Neural progenitor cell (in vitro differentiated cells): ENCODE results near the gene MYMX. TPM values are rescaled to one million over a fixed set of nuclear protein-coding genes. Genes with fewer than 3 reads are reported as not detected.

Source experiments
- DNase-seq: peaks from one replicate; pipeline ENCODE4 v3.0.0-alpha.2; 2016; ENCODE audit warnings: low spot score
- H2AFZ ChIP-seq: fragments of 200-600 bp; sonication (generic); replicated peaks from 2 replicates; pipeline ENCODE4 v1.6.1; 2016; ENCODE audit warnings: antibody characterized with exemption
- H3F3A ChIP-seq: fragments of 200-600 bp; sonication (generic); 2 replicates; pipeline ENCODE4 v1.6.1; 2016; ENCODE audit warnings: antibody characterized with exemption, low read depth
- H3K27ac ChIP-seq: fragments of 200-600 bp; sonication (generic); 2 replicates; pipeline ENCODE4 v1.5.1; 2016; ENCODE audit warnings: mild to moderate bottlenecking
- H3K27me3 ChIP-seq: fragments of 200-600 bp; sonication (generic); 2 replicates; pipeline ENCODE4 v1.6.1; 2016; ENCODE audit warnings: mild to moderate bottlenecking, moderate library complexity
- H3K36me3 ChIP-seq: fragments of 200-600 bp; sonication (generic); 2 replicates; pipeline ENCODE4 v1.5.1; 2016
- H3K4me1 ChIP-seq: fragments of 200-600 bp; sonication (generic); 2 replicates; pipeline ENCODE4 v1.6.1; 2016; ENCODE audit warnings: mixed run types
- H3K4me2 ChIP-seq: fragments of 200-600 bp; sonication (generic); 2 replicates; pipeline ENCODE4 v1.6.1; 2016
- H3K4me3 ChIP-seq: fragments of 200-600 bp; sonication (generic); 2 replicates; pipeline ENCODE4 v1.5.1; 2016
- H3K79me2 ChIP-seq: fragments of 200-600 bp; sonication (generic); 2 replicates; pipeline ENCODE4 v1.6.1; 2016; ENCODE audit warnings: low read depth
- H3K9ac ChIP-seq: fragments of 200-600 bp; sonication (generic); 2 replicates; pipeline ENCODE4 v1.6.1; 2016
- H3K9me3 ChIP-seq: fragments of 200-600 bp; sonication (generic); 2 replicates; pipeline ENCODE4 v1.5.1; 2016; ENCODE audit warnings: low read depth
- H4K20me1 ChIP-seq: fragments of 200-600 bp; sonication (generic); 2 replicates; pipeline ENCODE4 v1.6.1; 2016; ENCODE audit warnings: low read depth
- H3K27ac Mint-ChIP-seq: 3 replicates; pipeline ENCODE4 v1.8.0; 2021; ENCODE audit warnings: mixed read lengths
- H3K27me3 Mint-ChIP-seq: 2 replicates; pipeline ENCODE4 v1.8.0; 2022; ENCODE audit warnings: low read depth, mild to moderate bottlenecking, inconsistent platforms, moderate library complexity, mixed read lengths; ENCODE audit not compliant: insufficient read depth
- H3K36me3 Mint-ChIP-seq: 3 replicates; pipeline ENCODE4 v1.8.0; 2021; ENCODE audit warnings: mixed read lengths
- H3K4me1 Mint-ChIP-seq: 3 replicates; pipeline ENCODE4 v1.8.0; 2021; ENCODE audit warnings: mixed read lengths
- H3K4me3 Mint-ChIP-seq: 3 replicates; pipeline ENCODE4 v1.8.0; 2021; ENCODE audit warnings: mild to moderate bottlenecking, moderate library complexity, mixed read lengths
- H3K9me3 Mint-ChIP-seq: 3 replicates; pipeline ENCODE4 v1.8.0; 2020; ENCODE audit warnings: mixed read lengths
- EZH2 ChIP-seq: fragments of 200-600 bp; sonication (generic); IDR thresholded peaks from 2 replicates; pipeline ENCODE4 v1.6.1; 2017; ENCODE audit warnings: antibody characterized with exemption, mild to moderate bottlenecking, moderate library complexity
- EZH2phosphoT487 ChIP-seq: fragments of 200-600 bp; sonication (generic); IDR thresholded peaks from 2 replicates; pipeline ENCODE4 v1.6.1; 2017; ENCODE audit warnings: antibody characterized with exemption
- total RNA-seq: library from RNA; depleted of rRNA; stranded (reverse); fragments of >200 nt; gene quantifications from 2 replicates; pipeline ENCODE4 v1.2.3, GENCODE V29; 2015; ENCODE audit warnings: low replicate concordance
- TF ChIP-seq, protein P1 (sequence below): fragments of 200-600 bp; sonication (generic); IDR thresholded peaks from 2 replicates; pipeline ENCODE4 v1.5.1; 2017; ENCODE audit warnings: antibody characterized with exemption, mild to moderate bottlenecking

The MYMX gene
- total RNA-seq, 1 donor from 2014 or later = 0.54 TPM

DNA sequence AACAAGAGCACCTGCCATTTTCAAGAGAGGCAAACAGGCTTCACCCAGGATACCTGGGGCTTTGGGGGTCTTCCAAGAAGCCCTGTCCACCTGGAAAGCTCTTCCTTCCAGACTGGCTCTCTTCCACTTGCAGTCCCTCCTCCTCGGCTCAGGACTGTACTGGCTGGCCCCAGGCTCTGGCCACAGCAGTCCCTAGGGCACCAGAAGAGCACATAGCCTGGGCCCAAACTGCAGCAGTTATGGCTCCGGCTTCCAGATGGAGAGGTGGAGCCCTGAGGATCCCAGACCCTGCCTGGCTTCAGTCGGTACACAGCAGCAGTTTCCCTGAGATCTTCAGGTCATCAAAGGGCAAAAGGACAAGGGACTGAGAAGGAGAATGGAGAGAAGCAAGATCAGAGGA is 42.2 kb downstream of the MYMX start:
- TF ChIP-seq EZH2 = no peak
- no peak for TF ChIP-seq EZH2phosphoT487
- TF ChIP-seq, protein P1, sequence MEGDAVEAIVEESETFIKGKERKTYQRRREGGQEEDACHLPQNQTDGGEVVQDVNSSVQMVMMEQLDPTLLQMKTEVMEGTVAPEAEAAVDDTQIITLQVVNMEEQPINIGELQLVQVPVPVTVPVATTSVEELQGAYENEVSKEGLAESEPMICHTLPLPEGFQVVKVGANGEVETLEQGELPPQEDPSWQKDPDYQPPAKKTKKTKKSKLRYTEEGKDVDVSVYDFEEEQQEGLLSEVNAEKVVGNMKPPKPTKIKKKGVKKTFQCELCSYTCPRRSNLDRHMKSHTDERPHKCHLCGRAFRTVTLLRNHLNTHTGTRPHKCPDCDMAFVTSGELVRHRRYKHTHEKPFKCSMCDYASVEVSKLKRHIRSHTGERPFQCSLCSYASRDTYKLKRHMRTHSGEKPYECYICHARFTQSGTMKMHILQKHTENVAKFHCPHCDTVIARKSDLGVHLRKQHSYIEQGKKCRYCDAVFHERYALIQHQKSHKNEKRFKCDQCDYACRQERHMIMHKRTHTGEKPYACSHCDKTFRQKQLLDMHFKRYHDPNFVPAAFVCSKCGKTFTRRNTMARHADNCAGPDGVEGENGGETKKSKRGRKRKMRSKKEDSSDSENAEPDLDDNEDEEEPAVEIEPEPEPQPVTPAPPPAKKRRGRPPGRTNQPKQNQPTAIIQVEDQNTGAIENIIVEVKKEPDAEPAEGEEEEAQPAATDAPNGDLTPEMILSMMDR = no peak
- peaks cover 30% of the 10 kb centered on the region for H4K20me1 ChIP-seq
- Mint-ChIP-seq H3K36me3 (peaks cover 6% of the 10 kb centered on the region), H3K4me1 (peaks cover 46% of the 10 kb centered on the region), H3K27ac (no peak overlapping the region), H3K27me3 (peaks cover 10% of the 10 kb centered on the region), H3K9me3 (no peaks in the 10 kb centered on the region), H3K4me3 (peak overlapping the region; percentile 87)
- H2AFZ ChIP-seq = no peak overlapping the region
- peaks cover 40% of the 10 kb centered on the region for H3F3A ChIP-seq
- no peaks in the 10 kb centered on the region for H3K9me3 ChIP-seq
- DNase-seq = no peak
- peaks cover 32% of the 10 kb centered on the region for H3K79me2 ChIP-seq
- H3K4me3 ChIP-seq = no peak overlapping the region
- H3K27me3 ChIP-seq = no peaks in the 10 kb centered on the region
- peaks cover 19% of the 10 kb centered on the region for H3K4me1 ChIP-seq
- no peak overlapping the region for H3K9ac ChIP-seq
- no peak overlapping the region for H3K27ac ChIP-seq
- no peak overlapping the region for H3K4me2 ChIP-seq
- peaks cover 2% of the 10 kb centered on the region for H3K36me3 ChIP-seq

DNA sequence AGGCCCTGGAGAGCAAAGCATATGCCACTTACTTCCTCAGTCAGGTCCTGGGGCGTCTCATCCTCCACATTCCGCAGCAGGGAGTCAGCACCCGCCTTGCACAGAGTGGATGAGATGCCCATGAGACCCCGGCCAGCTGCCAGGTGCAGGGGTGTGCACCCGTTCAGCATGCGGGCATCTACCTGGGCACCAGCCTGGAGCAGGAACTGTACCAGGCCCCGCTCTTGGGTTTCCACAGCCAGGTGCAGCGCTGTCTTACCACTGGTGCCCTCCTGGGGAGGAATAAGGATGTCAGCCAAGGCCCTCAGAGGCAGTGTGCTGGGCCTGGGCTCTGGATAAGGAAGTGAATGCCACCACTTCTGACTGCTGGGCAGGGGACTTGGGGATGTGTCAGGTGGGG is 43.3 kb downstream of the MYMX start:
- peaks cover 35% of the 10 kb centered on the region for H3K79me2 ChIP-seq
- H2AFZ ChIP-seq = no peak overlapping the region
- no peak overlapping the region for H3K27ac Mint-ChIP-seq
- peaks cover 1% of the 10 kb centered on the region for H3K36me3 Mint-ChIP-seq
- no peak for DNase-seq
- no peak overlapping the region for H3K27ac ChIP-seq
- H3K36me3 ChIP-seq = no peaks in the 10 kb centered on the region
- H3K4me3 Mint-ChIP-seq = no peak overlapping the region
- no peaks in the 10 kb centered on the region for H3K9me3 ChIP-seq
- no peak overlapping the region for H3K4me3 ChIP-seq
- H3K27me3 Mint-ChIP-seq = peaks cover 6% of the 10 kb centered on the region
- H3K4me1 Mint-ChIP-seq = peaks cover 52% of the 10 kb centered on the region
- TF ChIP-seq EZH2phosphoT487 = no peak
- peaks cover 27% of the 10 kb centered on the region for H3K4me1 ChIP-seq
- peaks cover 26% of the 10 kb centered on the region for H4K20me1 ChIP-seq
- no peak overlapping the region for H3K4me2 ChIP-seq
- no peak overlapping the region for H3K9ac ChIP-seq
- no peaks in the 10 kb centered on the region for H3K27me3 ChIP-seq
- H3K9me3 Mint-ChIP-seq = no peaks in the 10 kb centered on the region
- peaks cover 29% of the 10 kb centered on the region for H3F3A ChIP-seq

DNA sequence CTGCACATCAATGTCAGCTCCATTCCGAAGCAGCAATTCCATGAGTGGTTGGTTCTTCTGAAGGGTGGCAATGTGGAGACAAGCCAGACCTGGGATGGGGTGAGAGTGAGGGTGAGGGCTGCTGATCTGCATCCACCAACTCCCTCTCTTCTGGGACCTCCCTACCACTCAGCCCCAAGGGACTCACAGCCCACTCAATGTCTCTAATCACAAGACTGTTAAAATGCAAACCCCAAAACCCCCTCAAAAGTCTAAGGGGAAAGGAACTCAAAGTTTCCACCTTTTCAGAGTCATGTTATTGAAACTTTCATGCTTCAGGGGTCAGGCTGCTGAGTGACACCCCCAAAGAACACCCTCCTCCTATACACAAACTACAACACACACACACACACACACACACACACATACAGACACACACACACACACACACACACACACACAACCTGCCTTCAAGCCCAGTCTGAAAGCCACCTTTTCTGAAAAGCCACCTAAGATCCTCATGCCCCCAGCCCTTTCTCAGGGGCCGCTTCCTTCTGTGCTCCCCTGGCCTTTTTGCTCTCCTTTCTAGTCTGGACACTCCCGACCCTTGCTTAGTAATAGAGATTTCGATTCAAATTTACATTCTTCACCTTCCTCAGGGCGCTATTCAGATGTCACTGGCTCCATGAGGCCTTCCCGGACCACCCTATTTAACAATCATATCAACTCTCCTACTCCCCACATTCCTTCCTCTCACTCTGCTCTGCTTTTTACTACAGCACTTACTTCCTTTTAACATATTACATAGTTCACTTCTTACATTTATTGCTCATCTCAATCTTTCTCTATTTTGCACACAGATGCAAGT is 43.9 kb downstream of the MYMX start:
- no peak for TF ChIP-seq EZH2phosphoT487
- TF ChIP-seq EZH2 = no peak
- TF ChIP-seq, protein P1 = no peak
- Histone ChIP-seq H3K27ac (no peak overlapping the region), H3F3A (peaks cover 22% of the 10 kb centered on the region), H3K4me2 (no peak overlapping the region), H3K27me3 (no peaks in the 10 kb centered on the region), H4K20me1 (peaks cover 20% of the 10 kb centered on the region), H3K4me3 (no peak overlapping the region), H3K9ac (no peak overlapping the region), H3K79me2 (peaks cover 28% of the 10 kb centered on the region), H3K36me3 (no peaks in the 10 kb centered on the region), H2AFZ (no peak overlapping the region), H3K4me1 (peaks cover 27% of the 10 kb centered on the region), H3K9me3 (no peaks in the 10 kb centered on the region)
- H3K27me3 Mint-ChIP-seq = peaks cover 6% of the 10 kb centered on the region
- no peak overlapping the region for H3K4me3 Mint-ChIP-seq
- no peaks in the 10 kb centered on the region for H3K36me3 Mint-ChIP-seq
- H3K4me1 Mint-ChIP-seq = peaks cover 48% of the 10 kb centered on the region
- no peak for DNase-seq
- H3K27ac Mint-ChIP-seq = no peak overlapping the region
- no peaks in the 10 kb centered on the region for H3K9me3 Mint-ChIP-seq

GRCh38 chr6:44261581-44261980 is 44.9 kb downstream of the MYMX start:
- peaks cover 19% of the 10 kb centered on the region for H3K79me2 ChIP-seq
- no peak overlapping the region for H3K4me3 ChIP-seq
- Mint-ChIP-seq H3K27me3 (peaks cover 4% of the 10 kb centered on the region), H3K9me3 (no peaks in the 10 kb centered on the region), H3K4me3 (no peak overlapping the region), H3K27ac (no peak overlapping the region), H3K4me1 (peaks cover 43% of the 10 kb centered on the region), H3K36me3 (no peaks in the 10 kb centered on the region)
- TF ChIP-seq, protein P1 = no peak
- TF ChIP-seq EZH2 (no peak), EZH2phosphoT487 (no peak)
- no peak overlapping the region for H3K27ac ChIP-seq
- H3F3A ChIP-seq = peaks cover 13% of the 10 kb centered on the region
- H3K9me3 ChIP-seq = no peaks in the 10 kb centered on the region
- H2AFZ ChIP-seq = no peak overlapping the region
- H3K4me1 ChIP-seq = peaks cover 20% of the 10 kb centered on the region
- no peaks in the 10 kb centered on the region for H3K27me3 ChIP-seq
- H3K9ac ChIP-seq = no peak overlapping the region
- DNase-seq = no peak
- H3K36me3 ChIP-seq = no peaks in the 10 kb centered on the region
- H4K20me1 ChIP-seq = peaks cover 11% of the 10 kb centered on the region
- no peak overlapping the region for H3K4me2 ChIP-seq
